Activated T-cell treated with anti-CD3 and anti-CD28 coated beads, Interleukin-2, amount 50 U/mL, for 1 hour (primary cell): ENCODE data around the gene EGFR.

Source experiments
- DNase-seq: peaks from one replicate; pipeline ENCODE4 v3.0.0-alpha.2; 2020

Gene EGFR

GRCh38 chr7:55235115-55235514, 216.3 kb downstream of the EGFR start:
- no peak for DNase-seq

GRCh38 chr7:55235801-55236200, 217.0 kb downstream of the EGFR start:
- DNase-seq = no peak

- DNase-seq = no peak
These were observed 217.7 kb downstream of the EGFR start for GRCh38 chr7:55236476-55236875.

GRCh38 chr7:55237156-55237893, 218.5 kb downstream of the EGFR start:
- DNase-seq = no peak

GRCh38 chr7:55239406-55239805, 220.6 kb downstream of the EGFR start:
- no peak for DNase-seq

GRCh38 chr7:55240418-55241142, 221.8 kb downstream of the EGFR start:
- no peak for DNase-seq

- no peak for DNase-seq
These were observed 223.1 kb downstream of the EGFR start for GRCh38 chr7:55241958-55242357.

GRCh38 chr7:55242613-55243012, 223.8 kb downstream of the EGFR start:
- DNase-seq = no peak

GRCh38 chr7:55244006-55244745, 225.4 kb downstream of the EGFR start:
- no peak for DNase-seq

GRCh38 chr7:55245271-55245723, 226.5 kb downstream of the EGFR start:
- no peak for DNase-seq

GRCh38 chr7:55246171-55246570, 227.4 kb downstream of the EGFR start:
- DNase-seq = no peak

GRCh38 chr7:55247428-55247827, 228.6 kb downstream of the EGFR start:
- no peak for DNase-seq

- no peak for DNase-seq
These were observed 229.7 kb downstream of the EGFR start for GRCh38 chr7:55248526-55248925.

GRCh38 chr7:55249332-55249731, 230.5 kb downstream of the EGFR start:
- DNase-seq = no peak

- DNase-seq = no peak
These were observed 231.5 kb downstream of the EGFR start for GRCh38 chr7:55250313-55250712.

- no peak for DNase-seq
These were observed 232.5 kb downstream of the EGFR start for GRCh38 chr7:55251313-55251712.

GRCh38 chr7:55251911-55252310, 233.1 kb downstream of the EGFR start:
- DNase-seq = no peak

- DNase-seq = no peak
These were observed 233.6 kb downstream of the EGFR start for GRCh38 chr7:55252386-55252785.

- no peak for DNase-seq
These were observed 234.4 kb downstream of the EGFR start for GRCh38 chr7:55253188-55253587.

GRCh38 chr7:55254242-55254595, 235.4 kb downstream of the EGFR start:
- DNase-seq = no peak

- peak; percentile 78 for DNase-seq
These were observed 236.0 kb downstream of the EGFR start for GRCh38 chr7:55254596-55255495.
